Occipital lobe (tissue), 2 donors: ENCODE measurements around the gene MX1. TPM values are rescaled to one million over a fixed set of nuclear protein-coding genes. Genes with fewer than 3 reads are reported as not detected.

Experiments
- DNase-seq: peaks from one replicate; lab custom pipeline; 2025; lab: John Stamatoyannopoulos, UW
- total RNA-seq: library from RNA; depleted of rRNA; stranded (reverse); fragments of >200 nt; gene quantifications from one replicate; pipeline ENCODE4 v1.2.3, GENCODE V29; 2014

Gene MX1
- total RNA-seq, 1 donor from 2014 or later: 12.2 TPM

DNA sequence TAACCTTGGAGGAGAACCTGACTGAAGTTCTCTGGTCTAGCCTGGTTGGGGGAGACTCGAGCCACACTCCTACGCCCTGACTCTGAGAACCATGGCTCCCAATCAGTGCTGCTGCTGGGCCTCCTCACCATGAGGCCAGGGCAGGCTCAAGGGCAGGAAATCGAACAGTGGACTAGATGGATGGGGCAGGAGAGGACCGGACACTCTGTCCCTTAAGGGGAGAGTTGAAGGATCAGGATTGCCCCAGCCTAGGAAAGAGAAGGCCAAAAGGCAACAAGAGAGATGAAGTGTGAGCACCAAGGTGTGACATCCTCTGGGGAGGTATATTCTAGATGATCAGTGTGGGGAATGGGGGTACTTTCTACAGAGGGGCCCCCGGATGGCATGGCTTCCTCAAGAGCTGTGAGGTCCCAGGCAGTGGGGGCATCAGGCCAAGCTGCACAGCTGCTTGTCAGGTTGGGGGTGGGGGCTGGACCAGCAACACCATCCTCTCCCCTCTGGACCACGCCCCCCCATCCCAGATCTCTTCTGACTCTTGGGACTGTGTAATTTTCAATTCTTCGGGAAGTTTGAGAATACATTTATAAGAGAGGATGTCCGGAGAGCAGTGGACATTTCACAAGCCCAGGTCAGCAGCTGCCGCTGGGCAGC, 34.0 kb downstream of the MX1 start:
- DNase-seq: no peak

- no peak for DNase-seq
Measured at GRCh38 chr21:41460578-41461527, 34.8 kb downstream of the MX1 start.

DNA sequence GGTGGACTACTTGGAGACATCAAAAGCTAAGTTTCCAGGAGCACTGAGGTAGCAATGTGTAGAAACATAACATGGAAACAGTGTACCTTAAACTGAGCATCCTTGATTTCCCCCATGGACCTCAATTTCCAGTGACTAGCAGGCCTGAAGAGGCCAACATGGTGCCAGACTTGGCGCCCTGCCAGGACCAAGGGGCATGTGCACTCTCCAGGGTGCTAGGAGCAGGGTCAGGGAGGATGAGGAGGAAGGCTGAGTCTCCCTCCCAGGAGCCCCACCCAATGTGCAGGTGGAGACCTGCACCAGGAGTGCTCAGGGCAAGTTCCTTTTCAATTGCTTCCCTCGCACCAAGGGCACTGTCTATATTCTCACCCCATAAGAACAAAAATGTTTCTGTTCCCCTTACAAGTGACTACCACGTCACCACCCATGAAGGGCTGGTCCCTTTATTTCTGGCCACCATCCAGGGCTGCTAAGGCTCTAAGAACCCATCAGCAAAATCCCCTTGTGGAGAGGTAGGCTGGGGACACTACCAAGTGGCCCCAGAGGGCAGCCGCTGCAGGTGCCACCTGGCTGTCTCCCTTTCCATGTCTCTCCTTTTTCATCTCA, 39.2 kb downstream of the MX1 start:
- no peak for DNase-seq

GRCh38 chr21:41466024-41466820, 40.2 kb downstream of the MX1 start:
- no peak for DNase-seq

DNA sequence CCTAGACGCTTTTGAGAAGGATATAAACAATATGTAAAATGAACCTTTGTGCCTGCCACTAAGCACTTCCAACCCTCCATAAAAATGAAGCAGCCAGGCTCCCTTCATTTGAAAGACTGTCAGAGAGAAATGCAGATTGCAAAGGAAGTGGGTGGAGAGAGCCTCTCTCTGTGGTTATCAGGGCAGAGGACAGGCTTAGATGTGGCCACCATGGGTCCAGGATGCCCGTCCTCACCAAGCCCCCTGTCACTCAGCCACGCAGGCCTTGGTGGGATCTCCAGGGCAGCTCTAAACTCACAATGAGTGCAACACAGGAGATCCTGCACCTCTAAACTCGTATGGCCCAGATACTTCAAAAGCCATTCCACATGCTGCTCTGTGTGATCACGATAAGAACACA, 44.0 kb downstream of the MX1 start:
- DNase-seq: no peak

GRCh38 chr21:41472753-41473548, 46.9 kb downstream of the MX1 start:
- DNase-seq: no peak

GRCh38 chr21:41475714-41476420, 49.8 kb downstream of the MX1 start:
- DNase-seq: no peak

DNA sequence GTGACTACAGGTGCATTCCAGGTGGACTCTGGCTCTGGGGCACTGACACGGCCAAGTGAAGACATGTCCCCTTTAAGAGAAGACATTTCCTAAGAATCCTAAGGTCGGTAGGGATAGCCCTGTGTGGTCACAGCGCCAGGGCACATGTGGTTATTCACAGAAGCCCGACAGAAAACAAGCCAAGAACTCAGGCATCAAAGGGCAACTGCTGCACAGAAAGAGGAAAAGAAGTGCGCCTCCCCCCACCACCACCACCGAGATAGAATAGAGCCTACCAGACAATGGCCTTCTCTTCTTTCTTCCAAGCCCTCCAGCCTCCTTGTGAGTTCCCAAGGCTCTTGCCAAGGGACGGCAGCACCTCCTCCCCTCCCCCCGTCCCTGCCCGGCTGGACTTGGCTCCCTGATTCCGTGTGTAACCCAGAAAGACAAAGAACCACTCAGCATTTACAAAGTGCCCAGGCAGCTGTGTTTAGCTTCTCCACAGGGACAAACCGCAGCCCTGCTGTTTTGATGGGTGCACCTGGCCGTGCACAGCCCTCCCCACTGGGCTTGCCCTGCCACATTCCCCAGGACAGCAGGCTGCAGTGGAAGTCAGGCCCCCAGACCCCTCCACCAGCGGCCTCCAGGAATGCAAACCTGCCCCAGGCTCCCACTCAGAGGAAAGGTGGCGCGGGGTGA, 51.7 kb downstream of the MX1 start:
- DNase-seq: no peak

- DNase-seq: no peak
Measured at GRCh38 chr21:41478319-41479177, 52.5 kb downstream of the MX1 start.

- no peak for DNase-seq
Measured at GRCh38 chr21:41479686-41480085, 53.6 kb downstream of the MX1 start.

DNA sequence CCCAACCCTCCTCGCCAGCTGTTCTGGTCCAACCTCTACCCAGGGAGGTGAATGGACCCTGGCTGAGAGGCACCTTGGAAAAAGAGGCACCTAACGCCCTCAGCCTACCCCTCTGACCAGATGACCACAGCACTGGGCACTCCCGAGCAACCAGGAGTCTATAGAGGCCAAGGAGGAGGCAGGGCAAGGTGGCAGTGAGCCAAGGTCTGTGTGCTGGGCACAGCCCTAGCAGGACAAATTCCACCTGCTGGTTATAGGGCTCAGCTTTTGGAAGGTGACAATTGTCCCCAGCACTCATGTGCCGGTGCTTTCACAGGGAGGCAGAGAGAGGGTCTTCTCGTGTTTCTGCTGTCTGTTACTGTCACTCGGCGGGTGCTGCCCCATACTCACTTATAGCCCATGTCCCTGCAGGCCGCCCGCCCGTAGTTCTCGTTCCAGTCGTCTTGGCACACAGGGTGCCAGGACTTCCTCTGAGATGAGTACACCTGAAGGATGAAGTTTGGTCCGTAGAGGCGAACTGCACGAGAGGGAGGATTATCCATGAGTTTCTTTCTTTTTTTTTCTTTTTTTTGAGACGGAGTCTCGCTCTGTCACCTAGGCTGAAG, 54.1 kb downstream of the MX1 start:
- DNase-seq: no peak

DNA sequence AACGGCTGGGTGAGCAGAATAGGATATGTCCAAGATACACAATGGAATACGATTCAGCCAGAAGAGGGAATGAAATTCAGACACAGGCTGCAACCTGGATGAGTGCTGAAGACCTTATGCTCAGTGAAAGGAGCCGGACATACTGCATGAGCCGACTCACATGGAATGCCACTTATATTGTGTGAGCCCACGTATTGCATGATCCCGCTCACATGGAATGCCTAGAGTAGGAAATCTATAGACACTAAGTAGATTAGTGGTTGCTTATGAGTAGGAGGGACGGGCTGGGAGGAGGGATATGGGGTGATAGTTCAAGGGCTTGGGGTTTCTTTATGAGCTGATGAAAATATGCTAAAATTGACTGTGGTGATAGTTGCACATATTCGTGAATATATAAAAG, 55.2 kb downstream of the MX1 start:
- no peak for DNase-seq

GRCh38 chr21:41482301-41482700, 56.3 kb downstream of the MX1 start:
- DNase-seq: no peak

GRCh38 chr21:41482980-41483379, 56.9 kb downstream of the MX1 start:
- no peak for DNase-seq

GRCh38 chr21:41483415-41483814, 57.4 kb downstream of the MX1 start:
- DNase-seq: no peak

DNA sequence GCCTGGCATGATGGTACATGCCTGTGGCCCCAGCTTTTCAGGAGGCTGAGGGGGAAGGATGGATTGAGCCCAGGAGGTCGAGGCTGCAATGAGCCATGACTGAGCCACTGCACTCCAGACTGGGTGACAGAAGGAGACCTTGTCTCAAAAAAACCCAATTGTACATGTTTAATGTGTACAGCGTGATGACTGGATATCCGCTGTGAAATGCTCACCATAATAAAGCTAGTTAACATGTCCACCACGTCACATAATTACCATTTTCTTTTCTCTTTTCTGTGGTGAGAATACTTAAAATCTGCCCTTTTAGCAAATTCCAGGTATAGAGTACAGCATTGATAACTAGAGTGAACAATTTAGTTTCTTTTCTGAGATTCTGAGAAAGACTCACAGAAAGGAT, 57.9 kb downstream of the MX1 start:
- no peak for DNase-seq

DNA sequence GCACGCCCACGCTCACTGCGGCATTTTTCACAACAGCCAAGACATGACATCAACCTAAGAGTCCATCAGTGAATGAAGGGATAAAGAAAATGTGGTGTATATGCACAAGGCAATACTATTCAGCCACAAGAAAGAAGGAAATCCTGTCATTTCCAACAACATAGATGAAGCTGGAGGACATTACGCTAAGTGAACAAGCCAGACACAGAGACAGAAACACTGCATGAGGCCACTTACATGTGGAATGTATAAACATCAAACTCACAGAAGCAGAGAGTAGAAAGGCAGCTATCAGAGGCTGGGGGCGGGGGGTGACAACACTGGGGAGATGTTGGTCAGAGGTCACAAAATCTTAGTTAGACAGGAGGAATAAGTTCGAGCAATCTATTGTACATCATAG, 61.0 kb downstream of the MX1 start:
- no peak for DNase-seq

DNA sequence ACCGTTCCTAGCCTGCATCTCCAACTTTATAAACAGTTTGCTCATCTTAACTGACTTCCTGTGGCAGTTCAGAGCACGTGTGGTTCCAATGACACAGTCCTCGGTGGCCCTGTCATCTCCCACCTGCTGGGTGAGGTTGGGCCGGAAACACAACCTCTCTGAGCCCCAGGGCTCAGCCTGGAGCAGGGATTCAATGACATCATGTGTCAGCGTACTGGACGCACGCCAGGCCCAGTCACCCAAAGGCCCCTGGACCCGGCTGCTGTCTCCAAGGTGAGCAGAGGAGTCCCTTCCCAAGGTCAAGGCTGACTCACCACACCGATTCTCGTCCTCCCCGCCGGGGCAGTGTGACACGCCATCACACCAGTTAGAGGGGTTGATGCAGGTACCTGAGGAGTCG, 62.0 kb downstream of the MX1 start:
- DNase-seq: no peak
